T-helper 1 cell treated with Interleukin-12 subunit alpha and Interleukin-12 subunit beta and Interleukin-4 antibody, amounts not matched to agents 30 μg/mL and 1 μg/mL, for 36 hours (primary cell): Measurements from ENCODE around the gene WDR82.
A peak's percentile ranks its signal among the peaks of the same experiment; 100 is the strongest.

Experiments
- H3K27ac Mint-ChIP-seq: one replicate; pipeline ENCODE4 v1.8.0; 2021; ENCODE audit warnings: mild to moderate bottlenecking, mixed read lengths
- H3K27me3 Mint-ChIP-seq: one replicate; pipeline ENCODE4 v1.8.0; 2021; ENCODE audit warnings: low read depth, mixed read lengths
- H3K36me3 Mint-ChIP-seq: one replicate; pipeline ENCODE4 v1.8.0; 2021; ENCODE audit warnings: low read depth, mixed read lengths
- H3K4me1 Mint-ChIP-seq: one replicate; pipeline ENCODE4 v1.8.0; 2021; ENCODE audit warnings: low read depth, mixed read lengths
- H3K4me3 Mint-ChIP-seq: one replicate; pipeline ENCODE4 v1.8.0; 2021; ENCODE audit warnings: mild to moderate bottlenecking, moderate library complexity, mixed read lengths
- H3K9me3 Mint-ChIP-seq: one replicate; pipeline ENCODE4 v1.8.0; 2021; ENCODE audit warnings: mixed read lengths

The WDR82 gene

GRCh38 chr3:52234516-52235447, 43.7 kb downstream of the WDR82 start:
- Mint-ChIP-seq H3K27me3 (no peaks in the 10 kb centered on the region), H3K4me1 (peaks cover 33% of the 10 kb centered on the region), H3K9me3 (no peaks in the 10 kb centered on the region), H3K27ac (no peak overlapping the region), H3K4me3 (no peak overlapping the region), H3K36me3 (peaks cover 35% of the 10 kb centered on the region)

- peaks cover 32% of the 10 kb centered on the region for H3K36me3 Mint-ChIP-seq
- no peaks in the 10 kb centered on the region for H3K9me3 Mint-ChIP-seq
- no peak overlapping the region for H3K4me3 Mint-ChIP-seq
- no peak overlapping the region for H3K27ac Mint-ChIP-seq
- H3K4me1 Mint-ChIP-seq, result peaks cover 32% of the 10 kb centered on the region
- no peaks in the 10 kb centered on the region for H3K27me3 Mint-ChIP-seq
These were observed 44.5 kb downstream of the WDR82 start for GRCh38 chr3:52233968-52234367.

GRCh38 chr3:52233108-52233591, 45.3 kb downstream of the WDR82 start:
- H3K4me3 Mint-ChIP-seq, result no peak overlapping the region
- H3K9me3 Mint-ChIP-seq, result no peaks in the 10 kb centered on the region
- H3K36me3 Mint-ChIP-seq, result peaks cover 28% of the 10 kb centered on the region
- H3K4me1 Mint-ChIP-seq, result peaks cover 26% of the 10 kb centered on the region
- H3K27ac Mint-ChIP-seq, result peak overlapping the region; percentile 31
- no peaks in the 10 kb centered on the region for H3K27me3 Mint-ChIP-seq

- no peaks in the 10 kb centered on the region for H3K27me3 Mint-ChIP-seq
- peak overlapping the region; percentile 31 for H3K27ac Mint-ChIP-seq
- peaks cover 26% of the 10 kb centered on the region for H3K4me1 Mint-ChIP-seq
- no peak overlapping the region for H3K4me3 Mint-ChIP-seq
- no peaks in the 10 kb centered on the region for H3K9me3 Mint-ChIP-seq
- H3K36me3 Mint-ChIP-seq, result peaks cover 28% of the 10 kb centered on the region
These were observed 46.0 kb downstream of the WDR82 start for GRCh38 chr3:52232279-52233107.

GRCh38 chr3:52231502-52232278, 46.8 kb downstream of the WDR82 start:
- peaks cover 26% of the 10 kb centered on the region for H3K4me1 Mint-ChIP-seq
- H3K36me3 Mint-ChIP-seq, result peaks cover 26% of the 10 kb centered on the region
- no peaks in the 10 kb centered on the region for H3K9me3 Mint-ChIP-seq
- H3K27ac Mint-ChIP-seq, result peak overlapping the region; percentile 72
- H3K27me3 Mint-ChIP-seq, result no peaks in the 10 kb centered on the region
- H3K4me3 Mint-ChIP-seq, result peak overlapping the region; percentile 34

GRCh38 chr3:52230889-52231499, 47.5 kb downstream of the WDR82 start:
- H3K4me1 Mint-ChIP-seq, result peaks cover 31% of the 10 kb centered on the region
- peaks cover 23% of the 10 kb centered on the region for H3K36me3 Mint-ChIP-seq
- H3K4me3 Mint-ChIP-seq, result no peak overlapping the region
- no peaks in the 10 kb centered on the region for H3K9me3 Mint-ChIP-seq
- H3K27me3 Mint-ChIP-seq, result no peaks in the 10 kb centered on the region
- H3K27ac Mint-ChIP-seq, result no peak overlapping the region

GRCh38 chr3:52230461-52230860, 48.0 kb downstream of the WDR82 start:
- no peak overlapping the region for H3K27ac Mint-ChIP-seq
- H3K4me1 Mint-ChIP-seq, result peaks cover 33% of the 10 kb centered on the region
- H3K9me3 Mint-ChIP-seq, result no peaks in the 10 kb centered on the region
- no peak overlapping the region for H3K4me3 Mint-ChIP-seq
- peaks cover 23% of the 10 kb centered on the region for H3K36me3 Mint-ChIP-seq
- no peaks in the 10 kb centered on the region for H3K27me3 Mint-ChIP-seq

- peaks cover 23% of the 10 kb centered on the region for H3K36me3 Mint-ChIP-seq
- no peaks in the 10 kb centered on the region for H3K9me3 Mint-ChIP-seq
- H3K27ac Mint-ChIP-seq, result no peak overlapping the region
- no peak overlapping the region for H3K4me3 Mint-ChIP-seq
- peaks cover 37% of the 10 kb centered on the region for H3K4me1 Mint-ChIP-seq
- no peaks in the 10 kb centered on the region for H3K27me3 Mint-ChIP-seq
These were observed 48.8 kb downstream of the WDR82 start for GRCh38 chr3:52229656-52230055.

- peaks cover 21% of the 10 kb centered on the region for H3K36me3 Mint-ChIP-seq
- no peaks in the 10 kb centered on the region for H3K27me3 Mint-ChIP-seq
- H3K4me3 Mint-ChIP-seq, result no peak overlapping the region
- H3K9me3 Mint-ChIP-seq, result no peaks in the 10 kb centered on the region
- H3K4me1 Mint-ChIP-seq, result peaks cover 35% of the 10 kb centered on the region
- no peak overlapping the region for H3K27ac Mint-ChIP-seq
These were observed 49.6 kb downstream of the WDR82 start for GRCh38 chr3:52228751-52229291.

GRCh38 chr3:52228266-52228665, 50.2 kb downstream of the WDR82 start:
- H3K27me3 Mint-ChIP-seq, result no peaks in the 10 kb centered on the region
- H3K9me3 Mint-ChIP-seq, result no peaks in the 10 kb centered on the region
- H3K4me3 Mint-ChIP-seq, result no peak overlapping the region
- H3K4me1 Mint-ChIP-seq, result peaks cover 38% of the 10 kb centered on the region
- peaks cover 22% of the 10 kb centered on the region for H3K36me3 Mint-ChIP-seq
- H3K27ac Mint-ChIP-seq, result no peak overlapping the region

GRCh38 chr3:52227766-52228165, 50.7 kb downstream of the WDR82 start:
- peaks cover 22% of the 10 kb centered on the region for H3K36me3 Mint-ChIP-seq
- H3K9me3 Mint-ChIP-seq, result no peaks in the 10 kb centered on the region
- peaks cover 41% of the 10 kb centered on the region for H3K4me1 Mint-ChIP-seq
- no peaks in the 10 kb centered on the region for H3K27me3 Mint-ChIP-seq
- no peak overlapping the region for H3K27ac Mint-ChIP-seq
- H3K4me3 Mint-ChIP-seq, result no peak overlapping the region

GRCh38 chr3:52227117-52227516, 51.3 kb downstream of the WDR82 start:
- peaks cover 45% of the 10 kb centered on the region for H3K4me1 Mint-ChIP-seq
- no peaks in the 10 kb centered on the region for H3K9me3 Mint-ChIP-seq
- H3K36me3 Mint-ChIP-seq, result peaks cover 22% of the 10 kb centered on the region
- no peak overlapping the region for H3K4me3 Mint-ChIP-seq
- H3K27ac Mint-ChIP-seq, result no peak overlapping the region
- H3K27me3 Mint-ChIP-seq, result no peaks in the 10 kb centered on the region

GRCh38 chr3:52226229-52226817, 52.1 kb downstream of the WDR82 start:
- peak overlapping the region; percentile 72 for H3K27ac Mint-ChIP-seq
- peaks cover 16% of the 10 kb centered on the region for H3K36me3 Mint-ChIP-seq
- no peaks in the 10 kb centered on the region for H3K9me3 Mint-ChIP-seq
- H3K4me3 Mint-ChIP-seq, result peak overlapping the region; percentile 42
- H3K4me1 Mint-ChIP-seq, result peaks cover 47% of the 10 kb centered on the region
- no peaks in the 10 kb centered on the region for H3K27me3 Mint-ChIP-seq
